K562 (cell line): ENCODE results near the gene TTBK1. TPM values are rescaled to one million over a fixed set of nuclear protein-coding genes. Genes with fewer than 3 reads are reported as not detected.

Source experiments
- CBX5 ChIP-seq: IDR thresholded peaks from 2 replicates; pipeline ENCODE4 v1.6.1; 2014; ENCODE audit warnings: low read depth, borderline replicate concordance
- CCAR2 ChIP-seq: fragments of 200-400 bp; formaldehyde crosslinking; IDR thresholded peaks from 2 replicates; pipeline ENCODE4 v1.6.1; 2017; ENCODE audit warnings: mild to moderate bottlenecking, low read depth, low read length
- E2F3 ChIP-seq: fragments of 250-450 bp; sonication (Bioruptor Pico); IDR thresholded peaks from 2 replicates; pipeline ENCODE4 v1.4.0; 2020; ENCODE audit warnings: mild to moderate bottlenecking
- ETV1 ChIP-seq: fragments of 450-650 bp; conservative IDR thresholded peaks from 2 replicates; pipeline ENCODE4 v1.6.1; 2016; ENCODE audit warnings: missing genetic modification characterization, control low read depth, low read depth, missing compliant biosample characterization
- HCFC1 ChIP-seq: IDR thresholded peaks from 2 replicates; pipeline ENCODE4 v1.6.1; 2012; ENCODE audit warnings: low read depth, low read length, improper control_type of control experiment
- HDAC1 ChIP-seq, 2 experiments: fragments of 450-650 bp; IDR thresholded peaks; 2 replicates each; pipeline ENCODE4 v1.6.1; 2016 to 2017; ENCODE audit warnings: inconsistent platforms in 1 of 2, mild to moderate bottlenecking in 1 of 2, moderate library complexity in 1 of 2
- HIVEP1 ChIP-seq: fragments of 250-450 bp; sonication (Bioruptor Pico); IDR thresholded peaks from 2 replicates; pipeline ENCODE4 v1.4.0; 2020; ENCODE audit warnings: mild to moderate bottlenecking
- KLF6 ChIP-seq: fragments of 250-450 bp; sonication (Bioruptor Pico); IDR thresholded peaks from 2 replicates; pipeline ENCODE4 v1.4.0; 2020; ENCODE audit warnings: mild to moderate bottlenecking, moderate library complexity, borderline replicate concordance
- MAFF ChIP-seq: IDR thresholded peaks from 2 replicates; pipeline ENCODE4 v1.6.1; 2012; ENCODE audit warnings: low read length, improper control_type of control experiment
- NELFE ChIP-seq: IDR thresholded peaks from 2 replicates; pipeline ENCODE4 v1.6.1; 2011; ENCODE audit warnings: mild to moderate bottlenecking; ENCODE audit not compliant: insufficient read depth, insufficient read length
- POLR2G ChIP-seq: fragments of 200-400 bp; formaldehyde crosslinking; IDR thresholded peaks from 2 replicates; pipeline ENCODE4 v1.6.1; 2017; ENCODE audit warnings: low read depth, mild to moderate bottlenecking, antibody characterized with exemption, low read length, moderate library complexity
- RFX7 ChIP-seq: fragments of 250-450 bp; sonication (Bioruptor Pico); IDR thresholded peaks from 2 replicates; pipeline ENCODE4 v1.5.1; 2021; ENCODE audit warnings: mild to moderate bottlenecking
- ZNF586 ChIP-seq: fragments of 450-650 bp; formaldehyde crosslinking; conservative IDR thresholded peaks from 2 replicates; pipeline ENCODE4 v1.4.0; 2020; ENCODE audit warnings: mild to moderate bottlenecking, moderate library complexity
- polyA plus RNA-seq, 8 experiments: library from polyadenylated mRNA; depleted of rRNA in 4 of 8; stranded (reverse) in 5 of 8; unstranded in 3 of 8; fragments of >200 nt; fragmentation: Nextera tagmentation in 2 of 8; fragmentation: Illumina TruSeq in 1 of 8; extraction: Ambion mirVana in 2 of 8; extraction: Trizol in 1 of 8; gene quantifications; 2 replicates each; pipeline versions ENCODE4 v1.2.1 to v1.2.3, GENCODE V29; 2011 to 2014; ENCODE audit warnings: inconsistent platforms in 1 of 8, missing spikeins in 1 of 8
- total RNA-seq, 7 experiments: library from RNA; depleted of rRNA in 6 of 7; stranded (reverse); fragments of >200 nt in 6 of 7; fragmentation: Illumina TruSeq in 2 of 7; extraction: Trizol in 2 of 7; gene quantifications; 2 replicates each; pipeline versions ENCODE4 v1.2.1 to v1.2.3, GENCODE V29; 2011 to 2021; ENCODE audit warnings: low replicate concordance in 1 of 7
- TF ChIP-seq, protein P1 (sequence below): fragments of 150-350 bp; conservative IDR thresholded peaks from 2 replicates; pipeline ENCODE4 v1.6.1; 2014; ENCODE audit warnings: low read length
- TF ChIP-seq, protein P2 (sequence below): fragments of 450-650 bp; IDR thresholded peaks from 2 replicates; pipeline ENCODE4 v1.6.1; 2014; ENCODE audit warnings: low read depth, mild to moderate bottlenecking, moderate library complexity, borderline replicate concordance
- TF ChIP-seq, protein P3 (sequence below): IDR thresholded peaks from 2 replicates; pipeline ENCODE4 v1.6.1; 2012; ENCODE audit warnings: low read depth, low read length, improper control_type of control experiment, borderline replicate concordance
- TF ChIP-seq, protein P4 (sequence below): fragments of 250-450 bp; sonication (Bioruptor Pico); IDR thresholded peaks from 2 replicates; pipeline ENCODE4 v1.8.0; 2022; ENCODE audit warnings: inconsistent platforms, mild to moderate bottlenecking, moderate library complexity, borderline replicate concordance
- TF ChIP-seq, protein P5 (sequence below), 2 experiments: fragments of 200-800 bp in 1 of 2; sonication (Bioruptor generic) in 1 of 2; sonication (generic) in 1 of 2; formaldehyde crosslinking in 1 of 2; IDR thresholded peaks in 1 of 2; conservative IDR thresholded peaks in 1 of 2; 2 replicates each; pipeline versions ENCODE4 v1.5.0 to v1.6.1; 2016 to 2020; ENCODE audit warnings: missing compliant biosample characterization in 1 of 2, missing genetic modification characterization in 1 of 2, missing genetic modification reagents in 1 of 2

The TTBK1 gene
- total and polyA plus RNA-seq, 9 of the 15 experiments (the other 6 are each of a cell fraction or from before 2014, with no cell fraction given), result not detected

DNA sequence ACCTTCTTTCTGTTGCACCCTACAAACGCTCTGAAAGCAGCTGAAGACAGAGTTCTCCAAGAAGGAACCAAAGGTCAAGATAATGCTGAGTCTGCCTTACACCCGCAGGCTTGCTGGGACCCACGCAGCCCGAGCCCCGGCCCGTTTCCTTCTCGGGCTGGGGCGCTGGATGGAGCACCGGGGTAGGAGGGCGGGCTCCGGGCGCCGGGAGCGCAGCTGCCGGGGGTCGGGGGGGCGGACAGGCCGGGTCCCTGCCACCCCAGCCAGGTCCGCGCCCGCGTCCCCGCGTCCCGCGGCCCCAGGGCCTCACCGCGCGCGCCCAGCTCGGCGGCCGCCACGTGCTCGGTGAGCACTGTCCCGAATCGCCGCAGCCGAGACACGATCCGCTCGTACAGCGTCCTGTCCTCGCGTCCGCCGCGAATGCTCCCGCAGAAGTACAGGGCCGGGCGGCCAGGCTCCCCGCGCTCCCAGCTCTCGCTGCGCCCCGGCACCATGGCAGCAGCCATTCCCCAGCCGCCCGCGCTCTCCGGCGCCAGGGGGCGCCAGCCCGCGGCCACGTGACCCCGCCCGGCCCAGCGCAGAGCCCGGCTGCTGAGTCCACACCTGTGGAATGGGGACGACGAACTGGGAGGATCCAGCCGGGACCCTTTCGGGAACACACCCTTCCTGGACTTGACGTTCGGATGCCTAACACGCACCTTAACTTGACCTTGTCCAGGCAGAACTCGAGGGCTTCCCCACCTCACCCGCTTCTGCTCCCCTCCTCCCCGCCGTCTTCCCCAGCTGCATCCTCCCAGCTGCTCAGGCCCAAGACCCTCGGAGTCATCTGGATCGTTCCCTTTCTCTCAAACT lies 14.1 kb upstream of the TTBK1 start, which contains the start of gene DNPH1 (continued):
- TF ChIP-seq, protein P1, sequence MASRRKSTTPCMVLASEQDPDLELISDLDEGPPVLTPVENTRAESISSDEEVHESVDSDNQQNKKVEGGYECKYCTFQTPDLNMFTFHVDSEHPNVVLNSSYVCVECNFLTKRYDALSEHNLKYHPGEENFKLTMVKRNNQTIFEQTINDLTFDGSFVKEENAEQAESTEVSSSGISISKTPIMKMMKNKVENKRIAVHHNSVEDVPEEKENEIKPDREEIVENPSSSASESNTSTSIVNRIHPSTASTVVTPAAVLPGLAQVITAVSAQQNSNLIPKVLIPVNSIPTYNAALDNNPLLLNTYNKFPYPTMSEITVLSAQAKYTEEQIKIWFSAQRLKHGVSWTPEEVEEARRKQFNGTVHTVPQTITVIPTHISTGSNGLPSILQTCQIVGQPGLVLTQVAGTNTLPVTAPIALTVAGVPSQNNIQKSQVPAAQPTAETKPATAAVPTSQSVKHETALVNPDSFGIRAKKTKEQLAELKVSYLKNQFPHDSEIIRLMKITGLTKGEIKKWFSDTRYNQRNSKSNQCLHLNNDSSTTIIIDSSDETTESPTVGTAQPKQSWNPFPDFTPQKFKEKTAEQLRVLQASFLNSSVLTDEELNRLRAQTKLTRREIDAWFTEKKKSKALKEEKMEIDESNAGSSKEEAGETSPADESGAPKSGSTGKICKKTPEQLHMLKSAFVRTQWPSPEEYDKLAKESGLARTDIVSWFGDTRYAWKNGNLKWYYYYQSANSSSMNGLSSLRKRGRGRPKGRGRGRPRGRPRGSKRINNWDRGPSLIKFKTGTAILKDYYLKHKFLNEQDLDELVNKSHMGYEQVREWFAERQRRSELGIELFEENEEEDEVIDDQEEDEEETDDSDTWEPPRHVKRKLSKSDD, result peak; percentile 86; the same call in 1 of the 2 replicates
- no peak for TF ChIP-seq CBX5
- TF ChIP-seq HDAC1 (IDR thresholded peaks at IDR 0.05), result peak in 1 of 2 experiments; percentile 55; a peak in 1 of 4 replicates
- TF ChIP-seq, protein P2, sequence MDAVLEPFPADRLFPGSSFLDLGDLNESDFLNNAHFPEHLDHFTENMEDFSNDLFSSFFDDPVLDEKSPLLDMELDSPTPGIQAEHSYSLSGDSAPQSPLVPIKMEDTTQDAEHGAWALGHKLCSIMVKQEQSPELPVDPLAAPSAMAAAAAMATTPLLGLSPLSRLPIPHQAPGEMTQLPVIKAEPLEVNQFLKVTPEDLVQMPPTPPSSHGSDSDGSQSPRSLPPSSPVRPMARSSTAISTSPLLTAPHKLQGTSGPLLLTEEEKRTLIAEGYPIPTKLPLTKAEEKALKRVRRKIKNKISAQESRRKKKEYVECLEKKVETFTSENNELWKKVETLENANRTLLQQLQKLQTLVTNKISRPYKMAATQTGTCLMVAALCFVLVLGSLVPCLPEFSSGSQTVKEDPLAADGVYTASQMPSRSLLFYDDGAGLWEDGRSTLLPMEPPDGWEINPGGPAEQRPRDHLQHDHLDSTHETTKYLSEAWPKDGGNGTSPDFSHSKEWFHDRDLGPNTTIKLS, result peak; percentile 72
- TF ChIP-seq KLF6 (CRISPR knock-in tag), result no peak
- TF ChIP-seq, protein P3, sequence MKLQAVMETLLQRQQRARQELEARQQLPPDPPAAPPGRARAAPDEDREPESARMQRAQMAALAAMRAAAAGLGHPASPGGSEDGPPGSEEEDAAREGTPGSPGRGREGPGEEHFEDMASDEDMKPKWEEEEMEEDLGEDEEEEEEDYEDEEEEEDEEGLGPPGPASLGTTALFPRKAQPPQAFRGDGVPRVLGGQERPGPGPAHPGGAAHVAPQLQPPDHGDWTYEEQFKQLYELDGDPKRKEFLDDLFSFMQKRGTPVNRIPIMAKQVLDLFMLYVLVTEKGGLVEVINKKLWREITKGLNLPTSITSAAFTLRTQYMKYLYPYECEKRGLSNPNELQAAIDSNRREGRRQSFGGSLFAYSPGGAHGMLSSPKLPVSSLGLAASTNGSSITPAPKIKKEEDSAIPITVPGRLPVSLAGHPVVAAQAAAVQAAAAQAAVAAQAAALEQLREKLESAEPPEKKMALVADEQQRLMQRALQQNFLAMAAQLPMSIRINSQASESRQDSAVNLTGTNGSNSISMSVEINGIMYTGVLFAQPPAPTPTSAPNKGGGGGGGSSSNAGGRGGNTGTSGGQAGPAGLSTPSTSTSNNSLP, result no peak
- TF ChIP-seq MAFF, result peak; percentile 34; the same call in 1 of the 2 replicates
- TF ChIP-seq E2F3 (CRISPR knock-in tag), result peak; percentile 69
- TF ChIP-seq POLR2G, result peak; percentile 97
- TF ChIP-seq NELFE, result no peak
- TF ChIP-seq, protein P4, sequence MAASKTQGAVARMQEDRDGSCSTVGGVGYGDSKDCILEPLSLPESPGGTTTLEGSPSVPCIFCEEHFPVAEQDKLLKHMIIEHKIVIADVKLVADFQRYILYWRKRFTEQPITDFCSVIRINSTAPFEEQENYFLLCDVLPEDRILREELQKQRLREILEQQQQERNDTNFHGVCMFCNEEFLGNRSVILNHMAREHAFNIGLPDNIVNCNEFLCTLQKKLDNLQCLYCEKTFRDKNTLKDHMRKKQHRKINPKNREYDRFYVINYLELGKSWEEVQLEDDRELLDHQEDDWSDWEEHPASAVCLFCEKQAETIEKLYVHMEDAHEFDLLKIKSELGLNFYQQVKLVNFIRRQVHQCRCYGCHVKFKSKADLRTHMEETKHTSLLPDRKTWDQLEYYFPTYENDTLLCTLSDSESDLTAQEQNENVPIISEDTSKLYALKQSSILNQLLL (CRISPR knock-in tag), result no peak
- peak; percentile 70 for TF ChIP-seq HCFC1
- no peak for TF ChIP-seq CCAR2
- no peak for TF ChIP-seq HIVEP1
- TF ChIP-seq RFX7 (CRISPR knock-in tag), result no peak
- TF ChIP-seq, protein P5, sequence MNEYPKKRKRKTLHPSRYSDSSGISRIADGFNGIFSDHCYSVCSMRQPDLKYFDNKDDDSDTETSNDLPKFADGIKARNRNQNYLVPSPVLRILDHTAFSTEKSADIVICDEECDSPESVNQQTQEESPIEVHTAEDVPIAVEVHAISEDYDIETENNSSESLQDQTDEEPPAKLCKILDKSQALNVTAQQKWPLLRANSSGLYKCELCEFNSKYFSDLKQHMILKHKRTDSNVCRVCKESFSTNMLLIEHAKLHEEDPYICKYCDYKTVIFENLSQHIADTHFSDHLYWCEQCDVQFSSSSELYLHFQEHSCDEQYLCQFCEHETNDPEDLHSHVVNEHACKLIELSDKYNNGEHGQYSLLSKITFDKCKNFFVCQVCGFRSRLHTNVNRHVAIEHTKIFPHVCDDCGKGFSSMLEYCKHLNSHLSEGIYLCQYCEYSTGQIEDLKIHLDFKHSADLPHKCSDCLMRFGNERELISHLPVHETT (CRISPR knock-in tag; conservative IDR thresholded peaks at IDR 0.05 in 1 of 2, IDR thresholded peaks at IDR 0.05 in 1 of 2), result peak in 1 of 2 experiments; percentile 55; a peak in 2 of 4 replicates
- TF ChIP-seq ZNF586, result no peak
- TF ChIP-seq ETV1, result no peak
